K562 (cell line): ENCODE data around the gene NFIL3. TPM values are rescaled to one million over a fixed set of nuclear protein-coding genes. Genes with fewer than 3 reads are reported as not detected.
A peak's percentile ranks its signal among the peaks of the same experiment; 100 is the strongest.

Experiments used
- DMBX1 ChIP-seq: fragments of 250-450 bp; sonication (Bioruptor Pico); IDR thresholded peaks from 2 replicates; pipeline ENCODE4 v1.8.0; 2022; ENCODE audit warnings: inconsistent platforms, mild to moderate bottlenecking, moderate library complexity, borderline replicate concordance
- polyA plus RNA-seq, 8 experiments: library from polyadenylated mRNA; depleted of rRNA in 4 of 8; stranded (reverse) in 5 of 8; unstranded in 3 of 8; fragments of >200 nt; fragmentation: Nextera tagmentation in 2 of 8; fragmentation: Illumina TruSeq in 1 of 8; extraction: Ambion mirVana in 2 of 8; extraction: Trizol in 1 of 8; gene quantifications; 2 replicates each; pipeline versions ENCODE4 v1.2.1 to v1.2.3, GENCODE V29; 2011 to 2014; ENCODE audit warnings: inconsistent platforms in 1 of 8, missing spikeins in 1 of 8
- total RNA-seq, 7 experiments: library from RNA; depleted of rRNA in 6 of 7; stranded (reverse); fragments of >200 nt in 6 of 7; fragmentation: Illumina TruSeq in 2 of 7; extraction: Trizol in 2 of 7; gene quantifications; 2 replicates each; pipeline versions ENCODE4 v1.2.1 to v1.2.3, GENCODE V29; 2011 to 2021; ENCODE audit warnings: low replicate concordance in 1 of 7
- TF ChIP-seq, protein P1 (sequence below), 3 experiments: fragments of 200-800 bp in 1 of 3; fragments of 250-450 bp in 1 of 3; fragments of 450-650 bp in 1 of 3; sonication (Bioruptor Pico) in 1 of 3; sonication (Bioruptor generic) in 1 of 3; formaldehyde crosslinking in 1 of 3; IDR thresholded peaks; 2 replicates each; pipeline versions ENCODE4 v1.6.1 to v1.8.0; 2016 to 2022; ENCODE audit warnings: mild to moderate bottlenecking in 2 of 3, missing genetic modification characterization in 2 of 3, missing compliant biosample characterization in 1 of 3, moderate library complexity in 1 of 3
- TF ChIP-seq, protein P2 (sequence below), 2 experiments: fragments of 450-650 bp in 1 of 2; sonication (generic) in 1 of 2; formaldehyde crosslinking in 1 of 2; IDR thresholded peaks in 1 of 2; conservative IDR thresholded peaks in 1 of 2; 2 replicates each; pipeline versions ENCODE4 v1.6.1 to v1.8.1; 2016 to 2023; ENCODE audit warnings: mild to moderate bottlenecking in 2 of 2, moderate library complexity in 2 of 2, inconsistent platforms in 1 of 2, missing genetic modification reagents in 1 of 2

Gene NFIL3
- total and polyA plus RNA-seq, 9 of the 15 experiments (the other 6 are each of a cell fraction or from before 2014, with no cell fraction given), result 3.2 to 16.1 (median 9.3) TPM

DNA sequence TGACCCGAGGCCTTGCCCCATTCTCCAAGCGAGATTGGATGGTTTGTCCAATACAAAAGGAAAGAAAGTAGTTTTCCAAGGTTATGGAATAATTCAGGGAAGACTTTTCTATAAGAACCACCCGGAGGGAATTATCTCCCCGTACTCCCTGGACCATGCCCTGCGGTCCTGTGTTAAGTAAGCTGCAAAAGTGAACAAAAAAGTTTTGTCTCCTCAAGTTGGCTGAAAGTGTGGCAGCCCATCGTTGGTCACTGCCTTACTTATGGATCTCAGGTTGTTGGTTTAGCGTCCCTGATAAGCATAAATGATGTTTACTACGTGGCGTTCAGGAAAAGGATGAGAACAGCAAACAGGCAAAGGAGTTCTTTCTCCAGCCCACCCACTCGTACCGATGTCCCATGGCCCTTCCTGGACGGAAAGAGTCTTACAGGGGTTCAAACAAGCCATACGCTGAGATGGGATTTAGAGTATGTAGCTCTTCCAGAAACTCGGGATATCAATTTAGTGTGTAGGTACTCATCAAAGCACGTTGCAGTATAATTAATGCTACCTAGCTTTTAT lies 61.5 kb downstream of the NFIL3 start (continued):
- TF ChIP-seq, protein P1, sequence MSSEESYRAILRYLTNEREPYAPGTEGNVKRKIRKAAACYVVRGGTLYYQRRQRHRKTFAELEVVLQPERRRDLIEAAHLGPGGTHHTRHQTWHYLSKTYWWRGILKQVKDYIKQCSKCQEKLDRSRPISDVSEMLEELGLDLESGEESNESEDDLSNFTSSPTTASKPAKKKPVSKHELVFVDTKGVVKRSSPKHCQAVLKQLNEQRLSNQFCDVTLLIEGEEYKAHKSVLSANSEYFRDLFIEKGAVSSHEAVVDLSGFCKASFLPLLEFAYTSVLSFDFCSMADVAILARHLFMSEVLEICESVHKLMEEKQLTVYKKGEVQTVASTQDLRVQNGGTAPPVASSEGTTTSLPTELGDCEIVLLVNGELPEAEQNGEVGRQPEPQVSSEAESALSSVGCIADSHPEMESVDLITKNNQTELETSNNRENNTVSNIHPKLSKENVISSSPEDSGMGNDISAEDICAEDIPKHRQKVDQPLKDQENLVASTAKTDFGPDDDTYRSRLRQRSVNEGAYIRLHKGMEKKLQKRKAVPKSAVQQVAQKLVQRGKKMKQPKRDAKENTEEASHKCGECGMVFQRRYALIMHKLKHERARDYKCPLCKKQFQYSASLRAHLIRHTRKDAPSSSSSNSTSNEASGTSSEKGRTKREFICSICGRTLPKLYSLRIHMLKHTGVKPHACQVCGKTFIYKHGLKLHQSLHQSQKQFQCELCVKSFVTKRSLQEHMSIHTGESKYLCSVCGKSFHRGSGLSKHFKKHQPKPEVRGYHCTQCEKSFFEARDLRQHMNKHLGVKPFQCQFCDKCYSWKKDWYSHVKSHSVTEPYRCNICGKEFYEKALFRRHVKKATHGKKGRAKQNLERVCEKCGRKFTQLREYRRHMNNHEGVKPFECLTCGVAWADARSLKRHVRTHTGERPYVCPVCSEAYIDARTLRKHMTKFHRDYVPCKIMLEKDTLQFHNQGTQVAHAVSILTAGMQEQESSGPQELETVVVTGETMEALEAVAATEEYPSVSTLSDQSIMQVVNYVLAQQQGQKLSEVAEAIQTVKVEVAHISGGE (CRISPR knock-in tag; IDR thresholded peaks at IDR 0.05), result 0 out of 6 replicates have a peak, but pooled peaks of 1 of the 3 experiments have one; percentile 32
- no peak for TF ChIP-seq DMBX1 (CRISPR knock-in tag)
- TF ChIP-seq, protein P2, sequence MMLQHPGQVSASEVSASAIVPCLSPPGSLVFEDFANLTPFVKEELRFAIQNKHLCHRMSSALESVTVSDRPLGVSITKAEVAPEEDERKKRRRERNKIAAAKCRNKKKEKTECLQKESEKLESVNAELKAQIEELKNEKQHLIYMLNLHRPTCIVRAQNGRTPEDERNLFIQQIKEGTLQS (IDR thresholded peaks at IDR 0.05), result no peak
- TF ChIP-seq, protein P2 (CRISPR knock-in tag; conservative IDR thresholded peaks at IDR 0.05), result no peak
